Right lobe of liver (tissue), 6 donors: ENCODE results near the gene PXDN. TPM values are rescaled to one million over a fixed set of nuclear protein-coding genes. Genes with fewer than 3 reads are reported as not detected.
A peak's percentile ranks its signal among the peaks of the same experiment; 100 is the strongest.
"Not testable (repeated sequence)": the region's sequence is repeated elsewhere in the genome, so short reads cannot be mapped to it uniquely, and the experiment has no call there.

Experiments
- ATAC-seq, 4 donors: fragments of 200-7000 bp; cut with Tn5 transposase; one replicate each; pipeline ENCODE4 v1.9.1; 2020; ENCODE audit warnings: mild to moderate bottlenecking in 4 of 4, moderate library complexity in 4 of 4
- DNase-seq, 3 donors: peaks; one replicate each; pipeline ENCODE4 v3.0.0-alpha.2; 2020
- H3K27ac ChIP-seq, 3 donors: fragments of 200-600 bp; one replicate each; pipeline ENCODE4 v1.8.0; 2022
- H3K27me3 ChIP-seq, 2 donors: fragments of 200-600 bp; one replicate each; pipeline ENCODE4 v1.8.0; 2022
- H3K36me3 ChIP-seq, 4 donors: fragments of 200-600 bp; sonication (generic) in 1 of 4; one replicate each; pipeline versions ENCODE4 v1.5.1 to v1.8.0; 2017 to 2022; ENCODE audit warnings: control low read depth in 1 of 4
- H3K4me1 ChIP-seq, 4 donors: fragments of 200-600 bp; sonication (generic) in 1 of 4; one replicate each; pipeline versions ENCODE4 v1.5.1 to v1.8.0; 2017 to 2022; ENCODE audit warnings: control low read depth in 1 of 4
- H3K4me3 ChIP-seq, 3 donors: fragments of 200-600 bp; one replicate each; pipeline ENCODE4 v1.8.0; 2022
- H3K9me3 ChIP-seq, 4 donors: fragments of 200-600 bp; sonication (generic) in 1 of 4; one replicate each; pipeline versions ENCODE4 v1.5.1 to v1.8.0; 2017 to 2022; ENCODE audit warnings: control low read depth in 1 of 4
- POLR2A ChIP-seq: fragments of 450-650 bp; IDR thresholded peaks from one replicate; pipeline ENCODE4 v1.6.1; 2017; ENCODE audit warnings: antibody characterized with exemption, mild to moderate bottlenecking
- WGBS: methylation state at CpG from one replicate; pipeline ENCODE4 v1.1.6; 2018; ENCODE audit warnings: low coverage, low lambda C conversion rate; ENCODE audit not compliant: insufficient coverage; ENCODE audit errors: missing lambda C conversion rate; 5-methylcytosine and 5-hydroxymethylcytosine counted together
- intact Hi-C, 2 donors: fragments of 100-400 bp; cut with DNase I; formaldehyde crosslinking; loops; one replicate each; pipeline versions ENCODE4 v1.11.2 to v1.14.1; 2022
- total RNA-seq, 6 experiments: library from RNA; depleted of rRNA in 2 of 6; stranded (reverse); fragments of >200 nt in 2 of 6; fragmentation: NEBNext Ultra II Directional in 3 of 6; extraction: Animal tissue kit (Norgen Biotek cat#: 25700) in 3 of 6; gene quantifications; one replicate each; pipeline versions ENCODE4 v1.1.0 to v1.2.4, GENCODE V29; 2016 to 2023
- TF ChIP-seq, protein P1 (sequence below), 4 donors: fragments of 200-600 bp in 3 of 4; fragments of 450-650 bp in 1 of 4; IDR thresholded peaks; one replicate each; pipeline versions ENCODE4 v1.5.1 to v1.8.0; 2016 to 2022; ENCODE audit warnings: antibody characterized with exemption in 4 of 4, mild to moderate bottlenecking in 2 of 4
- donor health status: DM: no; HTN: yes; CAD: no.
- donor health status: DM: no; HTN: no; CAD: no.
- donor health status: DM: no; HTN: no; CAD: no.
- donor health status: DM: no; HTN: yes; CAD: no.
- donor health status: DM: no; HTN: yes; CAD: no.

PXDN gene
- total RNA-seq, 6 experiments from 2014 or later, result 5.5 to 21.0 (median 11.4) TPM

DNA sequence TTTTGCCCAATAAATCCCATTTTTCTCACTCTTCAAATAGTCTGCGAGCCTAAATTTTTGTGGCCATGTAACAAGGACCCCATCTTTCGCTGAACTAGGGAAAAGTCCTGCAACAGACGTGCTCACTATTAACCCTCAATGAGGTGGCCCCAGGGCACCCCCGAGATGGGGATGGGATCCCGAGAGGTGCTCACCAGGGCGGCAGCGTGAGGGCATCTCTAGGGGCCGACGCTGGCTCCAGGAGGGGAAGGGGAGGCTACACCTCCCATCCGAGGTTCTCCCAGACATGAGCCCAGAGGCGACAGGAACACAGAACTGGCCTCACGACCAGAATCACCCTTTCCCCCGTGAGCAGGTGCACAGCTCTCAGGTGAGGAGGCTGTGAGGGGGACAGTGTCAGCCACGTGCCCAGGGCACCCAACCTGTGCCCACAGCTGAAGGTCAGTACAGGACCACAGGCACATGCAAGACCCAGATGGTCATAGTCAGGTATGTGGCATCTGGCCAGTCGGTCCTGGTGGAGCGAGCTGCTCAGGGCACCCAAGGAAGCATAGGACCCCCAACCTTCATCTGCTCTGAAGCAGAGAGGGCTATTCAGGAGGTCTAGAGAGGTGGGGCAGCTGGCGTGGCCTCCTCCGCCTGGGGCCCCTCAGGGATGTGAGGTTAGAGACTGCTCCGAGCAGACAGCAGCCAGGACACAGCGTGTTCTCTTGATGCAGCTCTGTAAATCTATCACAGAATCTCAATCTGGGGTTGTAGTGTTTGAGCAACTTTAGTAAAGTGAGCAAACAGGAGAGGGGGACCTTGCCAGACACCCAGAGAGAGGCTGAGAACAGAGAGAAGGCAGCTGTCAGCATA lies 62.8 kb downstream of the PXDN start:
- Histone ChIP-seq H3K27me3 (no peaks in the 10 kb centered on the region), H3K36me3 (no peaks in the 10 kb centered on the region), H3K4me1 (no peaks in the 10 kb centered on the region), H3K9me3 (no peaks in the 10 kb centered on the region), H3K27ac (no peak overlapping the region), H3K4me3 (no peak overlapping the region)
- DNase-seq (no peak), ATAC-seq (peak in 2 of 4 donors; percentile 17 to 21)
- WGBS, result 51% methylated on average over 6 of the region's 20 CpGs
- intact Hi-C loops, result no loop called here
- TF ChIP-seq, protein P1, sequence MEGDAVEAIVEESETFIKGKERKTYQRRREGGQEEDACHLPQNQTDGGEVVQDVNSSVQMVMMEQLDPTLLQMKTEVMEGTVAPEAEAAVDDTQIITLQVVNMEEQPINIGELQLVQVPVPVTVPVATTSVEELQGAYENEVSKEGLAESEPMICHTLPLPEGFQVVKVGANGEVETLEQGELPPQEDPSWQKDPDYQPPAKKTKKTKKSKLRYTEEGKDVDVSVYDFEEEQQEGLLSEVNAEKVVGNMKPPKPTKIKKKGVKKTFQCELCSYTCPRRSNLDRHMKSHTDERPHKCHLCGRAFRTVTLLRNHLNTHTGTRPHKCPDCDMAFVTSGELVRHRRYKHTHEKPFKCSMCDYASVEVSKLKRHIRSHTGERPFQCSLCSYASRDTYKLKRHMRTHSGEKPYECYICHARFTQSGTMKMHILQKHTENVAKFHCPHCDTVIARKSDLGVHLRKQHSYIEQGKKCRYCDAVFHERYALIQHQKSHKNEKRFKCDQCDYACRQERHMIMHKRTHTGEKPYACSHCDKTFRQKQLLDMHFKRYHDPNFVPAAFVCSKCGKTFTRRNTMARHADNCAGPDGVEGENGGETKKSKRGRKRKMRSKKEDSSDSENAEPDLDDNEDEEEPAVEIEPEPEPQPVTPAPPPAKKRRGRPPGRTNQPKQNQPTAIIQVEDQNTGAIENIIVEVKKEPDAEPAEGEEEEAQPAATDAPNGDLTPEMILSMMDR (IDR thresholded peaks at IDR 0.05), result no peak
- TF ChIP-seq POLR2A, result no peak

DNA sequence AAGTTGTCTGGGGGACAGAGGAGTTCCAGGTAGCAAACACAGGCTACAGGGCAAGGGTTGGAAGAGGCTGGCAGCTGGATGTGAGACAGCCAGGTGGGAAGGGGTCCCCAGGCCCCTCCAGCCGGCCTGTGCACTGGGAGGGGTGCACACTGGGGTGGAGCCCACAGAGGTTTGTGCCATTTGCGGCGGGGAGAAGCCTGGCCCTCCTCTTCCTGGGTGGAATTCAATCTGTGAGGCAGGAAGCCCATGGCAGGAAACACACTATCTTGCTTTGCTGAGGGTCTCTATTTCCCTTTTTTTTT lies 63.3 kb downstream of the PXDN start:
- TF ChIP-seq POLR2A, result no peak
- TF ChIP-seq, protein P1 (IDR thresholded peaks at IDR 0.05), result no peak
- Histone ChIP-seq H3K27ac (no peak overlapping the region), H3K36me3 (no peaks in the 10 kb centered on the region), H3K9me3 (no peaks in the 10 kb centered on the region), H3K27me3 (no peaks in the 10 kb centered on the region), H3K4me3 (no peak overlapping the region), H3K4me1 (no peaks in the 10 kb centered on the region)
- ATAC-seq (peak in 2 of 4 donors; percentile 6 to 13), DNase-seq (no peak)
- WGBS, result 17% methylated on average over 1 of the region's 3 CpGs
- intact Hi-C loops, result no loop called here

DNA sequence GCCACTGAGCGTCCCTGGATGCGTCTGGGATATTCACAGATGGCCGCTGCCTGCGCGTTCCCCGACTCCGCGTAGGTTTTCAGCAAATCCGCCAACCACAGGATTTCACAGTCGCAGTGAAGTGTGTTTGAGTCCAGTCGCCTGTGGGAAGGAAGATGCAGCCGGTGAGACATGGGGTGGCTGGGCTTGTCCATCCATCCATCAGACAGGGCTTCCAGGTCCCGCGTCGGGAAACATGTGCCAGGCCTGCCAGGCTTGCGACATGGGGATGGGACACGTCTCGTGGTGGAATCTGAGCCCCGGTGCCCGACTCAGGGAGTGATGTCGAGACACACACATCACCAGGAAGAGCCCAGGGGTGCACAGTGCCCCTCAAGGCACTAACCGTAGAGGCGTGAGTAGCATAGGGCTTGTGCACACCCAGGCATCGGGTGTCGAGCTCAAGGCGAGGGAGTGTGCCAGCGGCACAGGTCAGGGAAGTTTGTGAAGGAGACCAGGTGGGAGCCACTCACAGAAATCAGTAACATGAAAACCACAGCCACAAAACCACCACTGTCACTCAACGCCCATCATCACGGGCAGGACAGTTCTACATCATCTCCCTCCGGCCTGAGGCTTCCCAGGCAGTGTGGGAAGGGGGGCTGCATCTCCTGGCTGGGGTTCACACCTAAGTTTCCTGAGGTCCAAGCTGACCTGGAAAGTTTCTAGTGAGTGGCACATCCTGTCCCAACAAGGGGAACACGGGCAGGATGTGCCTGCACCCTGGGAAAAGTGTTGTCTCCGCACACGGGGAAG lies 63.9 kb downstream of the PXDN start:
- intact Hi-C loops, result no loop called here
- Histone ChIP-seq H3K27ac (no peak overlapping the region), H3K36me3 (no peaks in the 10 kb centered on the region), H3K27me3 (no peaks in the 10 kb centered on the region), H3K4me3 (no peak overlapping the region), H3K9me3 (no peaks in the 10 kb centered on the region), H3K4me1 (no peaks in the 10 kb centered on the region)
- TF ChIP-seq POLR2A, result no peak
- TF ChIP-seq, protein P1 (IDR thresholded peaks at IDR 0.05), result no peak
- 70% methylated on average over 2 of the region's 33 CpGs for WGBS
- no peak for DNase-seq
- ATAC-seq, result peak in 2 of 4 donors; percentile 24 to 33

DNA sequence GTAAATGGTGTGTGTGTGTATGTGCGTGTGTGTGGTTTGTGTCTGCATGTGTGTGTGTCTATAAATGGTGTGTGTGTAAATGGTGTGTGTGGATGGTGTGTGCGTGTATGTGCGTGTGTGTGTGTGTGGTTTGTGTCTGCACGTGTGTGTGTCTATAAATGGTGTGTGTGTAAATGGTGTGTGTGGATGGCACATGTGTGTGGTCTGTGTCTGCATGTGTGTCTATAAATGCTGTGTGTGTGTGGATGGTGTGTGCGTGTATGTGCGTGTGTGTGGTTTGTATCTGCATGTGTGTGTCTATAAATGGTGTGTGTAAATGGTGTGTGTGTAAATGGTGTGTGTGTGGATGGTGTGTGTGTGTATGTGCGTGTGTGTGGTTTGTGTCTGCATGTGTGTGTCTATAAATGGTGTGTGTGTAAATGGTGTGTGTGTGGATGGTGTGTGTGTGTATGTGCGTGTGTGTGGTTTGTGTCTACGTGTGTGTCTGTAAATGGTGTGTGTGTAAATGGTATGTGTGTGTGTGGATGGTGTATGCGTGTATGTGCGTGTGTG lies 64.8 kb downstream of the PXDN start:
- H3K4me1 ChIP-seq, intact Hi-C loops, H3K27me3 ChIP-seq, H3K9me3 ChIP-seq, ATAC-seq, DNase-seq, H3K36me3 ChIP-seq, H3K27ac ChIP-seq, H3K4me3 ChIP-seq: not testable (repeated sequence)
- 69% methylated on average over 7 of the region's 11 CpGs for WGBS

DNA sequence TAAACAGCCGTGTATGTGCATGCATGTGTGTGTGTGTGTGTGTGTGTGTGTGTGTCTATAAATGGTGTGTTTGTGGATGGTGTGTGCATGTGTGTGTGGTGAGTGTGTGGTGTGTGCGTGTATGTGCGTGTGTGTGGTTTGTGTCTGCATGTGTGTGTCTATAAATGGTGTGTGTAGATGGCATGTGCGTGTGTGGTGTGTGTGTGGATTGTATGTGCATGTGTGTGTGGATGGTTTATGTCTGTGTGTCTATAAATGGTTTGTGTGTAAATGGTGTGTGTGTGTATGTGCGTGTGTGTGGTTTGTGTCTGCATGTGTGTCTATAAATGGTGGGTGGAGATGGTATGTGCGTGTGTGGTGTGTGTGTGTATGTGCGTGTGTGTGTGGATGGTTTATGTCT lies 65.2 kb downstream of the PXDN start:
- DNase-seq, intact Hi-C loops: not testable (repeated sequence)
- WGBS, result 89% methylated on average over 7 of the region's 7 CpGs

More for the DNA sequence above, 65.2 kb downstream of the PXDN start:
- ATAC-seq, H3K27ac ChIP-seq, H3K27me3 ChIP-seq, H3K36me3 ChIP-seq, H3K4me1 ChIP-seq, H3K4me3 ChIP-seq, H3K9me3 ChIP-seq: not testable (repeated sequence)
